GM12878 (cell line): Measurements from ENCODE around the gene DVL2.
A peak's percentile ranks its signal among the peaks of the same experiment; 100 is the strongest.

Experiments used
- CTCF ChIP-seq, 3 experiments: IDR thresholded peaks in 2 of 3; conservative IDR thresholded peaks in 1 of 3; 2 replicates each; pipeline ENCODE4 v1.5.1; 2011; ENCODE audit warnings: low read depth in 3 of 3, low read length in 3 of 3, mild to moderate bottlenecking in 3 of 3, control low read depth in 2 of 3, moderate library complexity in 2 of 3, inconsistent platforms in 1 of 3, mixed read lengths in 1 of 3; ENCODE audit not compliant: control insufficient read depth in 2 of 3, insufficient read depth in 1 of 3; ENCODE audit errors: extremely low read depth in 1 of 3
- NFIC ChIP-seq: IDR thresholded peaks from 2 replicates; pipeline ENCODE4 v1.6.1; 2012; ENCODE audit warnings: low read depth, mild to moderate bottlenecking, inconsistent platforms, low read length, moderate library complexity
- SMAD1 ChIP-seq: fragments of 450-650 bp; IDR thresholded peaks from 2 replicates; pipeline ENCODE4 v1.6.1; 2018; ENCODE audit warnings: mild to moderate bottlenecking, low read depth; ENCODE audit not compliant: partially characterized antibody
- TCF12 ChIP-seq: IDR thresholded peaks from 2 replicates; pipeline ENCODE4 v1.6.1; 2011; ENCODE audit warnings: low read depth, mild to moderate bottlenecking, low read length
- USF2 ChIP-seq: IDR thresholded peaks from 2 replicates; pipeline ENCODE4 v1.6.1; 2011; ENCODE audit warnings: low read depth, low read length, improper control_type of control experiment, borderline replicate concordance

- TF ChIP-seq CTCF (IDR thresholded peaks at IDR 0.05 in 2 of 3, conservative IDR thresholded peaks at IDR 0.05 in 1 of 3; ENCODE audit: control insufficient read depth in 2 of 3, extremely low read depth in 1 of 3, insufficient read depth in 1 of 3, low read depth in 3 of 3, low read length in 3 of 3), result no peak
- TF ChIP-seq NFIC, result no peak
- TF ChIP-seq TCF12, result 0 out of 2 replicates have a peak, but pooled peaks have one; percentile 13
- TF ChIP-seq USF2, result no peak
- TF ChIP-seq SMAD1, result no peak
These were observed 3.6 kb upstream of the DVL2 start for GRCh38 chr17:7237761-7238419.
